WTC11 (cell line): ENCODE measurements around the gene NECAB2. TPM values are rescaled to one million over a fixed set of nuclear protein-coding genes. Genes with fewer than 3 reads are reported as not detected.

Source experiments
- ATAC-seq: fragments of 200-7000 bp; cut with Tn5 transposase; 2 replicates; pipeline ENCODE4 v1.10.0; 2021; ENCODE audit warnings: mild to moderate bottlenecking, moderate library complexity
- CTCF ChIA-PET: fragments of 300-600 bp; sonication (Branson Sonifier 250); formaldehyde crosslinking; loops from one replicate; lab custom pipeline; 2021; ENCODE audit warnings: antibody characterized with exemption; lab: Charles Lee
- POLR2A ChIA-PET: fragments of 350-600 bp; sonication (Branson Sonifier 250); formaldehyde crosslinking; loops from one replicate; lab custom pipeline; 2021; ENCODE audit warnings: antibody characterized with exemption; lab: Charles Lee
- DNase-seq: peaks from one replicate; pipeline ENCODE4 v3.0.0; 2021; ENCODE audit warnings: low spot score
- H3K27ac Mint-ChIP-seq: 2 replicates; pipeline ENCODE4 v1.8.0; 2021; ENCODE audit warnings: mixed read lengths
- H3K27me3 Mint-ChIP-seq: 2 replicates; pipeline ENCODE4 v1.8.0; 2021; ENCODE audit warnings: low read depth, mild to moderate bottlenecking, moderate library complexity, mixed read lengths
- H3K36me3 Mint-ChIP-seq: 2 replicates; pipeline ENCODE4 v1.8.0; 2021; ENCODE audit warnings: mixed read lengths
- H3K4me1 Mint-ChIP-seq: 2 replicates; pipeline ENCODE4 v1.8.0; 2022; ENCODE audit warnings: mixed read lengths
- H3K4me3 Mint-ChIP-seq: 2 replicates; pipeline ENCODE4 v1.8.0; 2021; ENCODE audit warnings: mild to moderate bottlenecking, moderate library complexity, mixed read lengths
- H3K9me3 Mint-ChIP-seq: 2 replicates; pipeline ENCODE4 v1.8.0; 2021; ENCODE audit warnings: mixed read lengths
- ELF4 ChIP-seq: sonication (generic); formaldehyde crosslinking; IDR thresholded peaks from 2 replicates; pipeline ENCODE4 v1.8.1; 2022; ENCODE audit warnings: low read depth, mild to moderate bottlenecking, moderate library complexity, missing genetic modification reagents
- ESRRA ChIP-seq: sonication (generic); formaldehyde crosslinking; IDR thresholded peaks from 2 replicates; pipeline ENCODE4 v1.8.1; 2022; ENCODE audit warnings: mild to moderate bottlenecking, missing genetic modification reagents, borderline replicate concordance
- FOXP1 ChIP-seq: sonication (generic); formaldehyde crosslinking; IDR thresholded peaks from 2 replicates; pipeline ENCODE4 v1.8.0; 2022; ENCODE audit warnings: missing genetic modification reagents, mild to moderate bottlenecking, moderate library complexity, borderline replicate concordance
- NR3C1 ChIP-seq: sonication (generic); formaldehyde crosslinking; conservative IDR thresholded peaks from 2 replicates; pipeline ENCODE4 v1.8.1; 2023; ENCODE audit warnings: low read depth, mild to moderate bottlenecking, missing genetic modification reagents
- RORB ChIP-seq: fragments of 250-450 bp; sonication (Bioruptor Pico); IDR thresholded peaks from 2 replicates; pipeline ENCODE4 v1.9.0; 2021; ENCODE audit warnings: mild to moderate bottlenecking
- SMAD3 ChIP-seq: sonication (generic); formaldehyde crosslinking; IDR thresholded peaks from 2 replicates; pipeline ENCODE4 v1.8.0; 2022; ENCODE audit warnings: missing genetic modification reagents, mild to moderate bottlenecking, borderline replicate concordance
- SMAD4 ChIP-seq: sonication (generic); formaldehyde crosslinking; IDR thresholded peaks from 2 replicates; pipeline ENCODE4 v1.8.0; 2022; ENCODE audit warnings: mild to moderate bottlenecking, missing genetic modification reagents
- TEAD1 ChIP-seq: sonication (generic); formaldehyde crosslinking; IDR thresholded peaks from 2 replicates; pipeline ENCODE4 v1.8.0; 2022; ENCODE audit warnings: mild to moderate bottlenecking, missing genetic modification reagents
- ZNF138 ChIP-seq: sonication (generic); formaldehyde crosslinking; conservative IDR thresholded peaks from 2 replicates; pipeline ENCODE4 v1.8.1; 2022; ENCODE audit warnings: mild to moderate bottlenecking, moderate library complexity, missing genetic modification reagents
- ZNF317 ChIP-seq: sonication (generic); formaldehyde crosslinking; IDR thresholded peaks from 2 replicates; pipeline ENCODE4 v1.8.1; 2023; ENCODE audit warnings: low read depth, mild to moderate bottlenecking, moderate library complexity, missing genetic modification reagents, borderline replicate concordance
- total RNA-seq: library from RNA; stranded (reverse); gene quantifications from 3 replicates; pipeline ENCODE4 v1.2.3, GENCODE V29; 2021
- TF ChIP-seq, protein P1 (sequence below): sonication (generic); formaldehyde crosslinking; IDR thresholded peaks from 2 replicates; pipeline ENCODE4 v1.8.1; 2023; ENCODE audit warnings: mild to moderate bottlenecking, moderate library complexity, missing genetic modification reagents
- TF ChIP-seq, protein P2 (sequence below): sonication (generic); formaldehyde crosslinking; IDR thresholded peaks from 2 replicates; pipeline ENCODE4 v1.8.0; 2022; ENCODE audit warnings: mild to moderate bottlenecking, missing genetic modification reagents
- TF ChIP-seq, protein P3 (sequence below): sonication (generic); formaldehyde crosslinking; IDR thresholded peaks from 2 replicates; pipeline ENCODE4 v1.8.1; 2023; ENCODE audit warnings: mild to moderate bottlenecking, missing genetic modification reagents, borderline replicate concordance
- TF ChIP-seq, protein P4 (sequence below): fragments of 200-600 bp; IDR thresholded peaks from 2 replicates; pipeline ENCODE4 v1.8.0; 2022; ENCODE audit warnings: antibody characterized with exemption

NECAB2 gene
- total RNA-seq, 1 experiment from 2014 or later = 2.9 TPM

DNA sequence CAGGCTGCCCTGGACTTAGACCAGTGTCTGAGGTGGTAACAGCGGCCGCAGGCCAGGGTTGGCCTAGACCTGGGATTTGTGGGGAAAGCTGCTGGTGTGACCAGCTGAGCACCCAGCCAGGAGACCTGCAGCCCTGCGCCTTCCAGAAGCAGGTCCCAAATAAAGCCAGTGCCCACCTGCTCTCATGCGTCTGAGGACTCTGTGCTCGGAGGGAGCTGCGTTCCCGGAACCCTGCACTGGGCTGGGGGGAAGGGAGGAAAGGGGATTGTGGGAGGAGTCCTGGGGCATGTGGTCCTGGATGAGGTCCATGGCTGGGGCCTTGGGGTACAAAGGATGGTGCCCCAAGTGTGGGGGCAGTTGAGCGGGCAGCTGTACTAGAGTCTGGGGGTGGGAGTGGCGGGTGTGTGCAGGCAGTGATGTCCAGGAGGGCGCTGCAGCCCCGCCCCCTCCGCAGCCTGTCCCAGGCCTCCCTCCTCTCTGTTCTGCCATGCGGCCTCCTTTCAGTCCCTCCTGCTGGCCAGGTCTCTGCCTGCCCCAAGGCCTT, 1.8 kb upstream of the NECAB2 start (continued):
- TF ChIP-seq, protein P1, sequence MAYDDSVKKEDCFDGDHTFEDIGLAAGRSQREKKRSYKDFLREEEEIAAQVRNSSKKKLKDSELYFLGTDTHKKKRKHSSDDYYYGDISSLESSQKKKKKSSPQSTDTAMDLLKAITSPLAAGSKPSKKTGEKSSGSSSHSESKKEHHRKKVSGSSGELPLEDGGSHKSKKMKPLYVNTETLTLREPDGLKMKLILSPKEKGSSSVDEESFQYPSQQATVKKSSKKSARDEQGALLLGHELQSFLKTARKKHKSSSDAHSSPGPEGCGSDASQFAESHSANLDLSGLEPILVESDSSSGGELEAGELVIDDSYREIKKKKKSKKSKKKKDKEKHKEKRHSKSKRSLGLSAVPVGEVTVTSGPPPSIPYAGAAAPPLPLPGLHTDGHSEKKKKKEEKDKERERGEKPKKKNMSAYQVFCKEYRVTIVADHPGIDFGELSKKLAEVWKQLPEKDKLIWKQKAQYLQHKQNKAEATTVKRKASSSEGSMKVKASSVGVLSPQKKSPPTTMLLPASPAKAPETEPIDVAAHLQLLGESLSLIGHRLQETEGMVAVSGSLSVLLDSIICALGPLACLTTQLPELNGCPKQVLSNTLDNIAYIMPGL = no peak

DNA sequence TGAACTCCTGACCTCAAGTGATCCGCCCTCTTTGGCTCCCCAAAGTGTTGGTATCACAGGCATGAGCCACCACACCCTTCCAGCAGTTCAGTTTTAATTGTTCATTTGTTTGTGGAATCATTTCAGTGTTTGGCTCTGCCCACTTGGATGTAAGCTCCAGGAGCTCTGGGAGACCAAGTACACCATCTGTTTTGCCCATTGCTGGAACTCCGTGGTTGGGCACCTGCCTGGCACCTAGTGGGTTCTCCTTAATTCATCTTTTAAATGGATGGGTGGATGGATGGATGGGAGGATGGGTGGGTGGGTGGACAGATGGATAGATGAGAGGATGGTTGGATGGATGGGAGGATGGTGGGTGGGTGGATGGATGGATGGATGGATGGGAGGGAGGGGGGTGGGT, 953 bp upstream of the NECAB2 start:
- Mint-ChIP-seq H3K4me3 (no peak overlapping the region), H3K9me3 (no peaks in the 10 kb centered on the region), H3K4me1 (peaks cover 7% of the 10 kb centered on the region), H3K36me3 (no peaks in the 10 kb centered on the region), H3K27me3 (peaks cover 12% of the 10 kb centered on the region), H3K27ac (no peak overlapping the region)
- DNase-seq = no peak
- CTCF ChIA-PET = interaction anchor here (1.4 to 2.4 kb wide), 3 partner anchors 10 to 79 kb away, joined by 4 to 14 read pairs (median 4); no protein-coding TSS in a partner anchor
- no peak for ATAC-seq
- POLR2A ChIA-PET = no interaction called here
- TF ChIP-seq NR3C1 = no peak

DNA sequence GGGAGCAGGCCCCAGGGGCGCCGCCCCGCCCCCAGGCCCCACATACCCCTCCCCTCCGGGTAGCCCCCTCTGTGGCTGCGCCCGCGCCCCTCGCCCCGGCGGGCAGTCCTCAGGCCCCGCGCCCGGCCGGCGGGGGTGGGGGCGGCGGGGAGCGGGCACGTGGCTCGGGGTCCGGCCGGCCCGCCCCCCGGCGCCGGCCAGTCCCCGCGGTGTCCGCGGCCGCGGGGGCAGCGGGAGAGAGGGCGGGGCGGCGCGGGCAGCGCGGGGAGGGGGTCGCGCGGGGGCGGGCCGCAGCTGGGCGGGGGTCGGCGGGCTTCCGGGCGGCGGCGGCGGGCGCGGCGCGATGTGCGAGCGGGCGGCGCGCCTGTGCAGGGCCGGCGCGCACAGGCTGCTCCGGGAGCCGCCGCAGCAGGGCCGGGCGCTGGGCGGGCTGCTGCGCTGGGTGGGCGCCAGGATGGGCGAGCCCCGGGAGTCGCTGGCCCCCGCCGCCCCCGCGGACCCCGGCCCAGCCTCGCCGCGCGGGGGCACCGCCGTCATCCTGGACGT, 335 bp downstream of the NECAB2 start:
- ATAC-seq = peak; percentile 35
- H3K4me3 Mint-ChIP-seq = peak overlapping the region; percentile 65; the same call in 1 of the 2 replicates
- DNase-seq = no peak
- peaks cover 12% of the 10 kb centered on the region for H3K27me3 Mint-ChIP-seq
- ChIA-PET CTCF (interaction anchor here (1.6 to 2.1 kb wide), 2 partner anchors 28 to 98 kb away, joined by 4 to 9 read pairs; no protein-coding TSS in a partner anchor), POLR2A (no interaction called here)
- no peaks in the 10 kb centered on the region for H3K36me3 Mint-ChIP-seq
- no peak for TF ChIP-seq RORB (CRISPR knock-in tag)
- TF ChIP-seq ELF4 (CRISPR knock-in tag) = no peak
- no peak for TF ChIP-seq SMAD3 (CRISPR knock-in tag)
- TF ChIP-seq SMAD4 = no peak
- no peak for TF ChIP-seq ESRRA (CRISPR knock-in tag)
- no peak for TF ChIP-seq ZNF317 (CRISPR knock-in tag)
- TF ChIP-seq, protein P2, sequence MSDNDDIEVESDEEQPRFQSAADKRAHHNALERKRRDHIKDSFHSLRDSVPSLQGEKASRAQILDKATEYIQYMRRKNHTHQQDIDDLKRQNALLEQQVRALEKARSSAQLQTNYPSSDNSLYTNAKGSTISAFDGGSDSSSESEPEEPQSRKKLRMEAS (CRISPR knock-in tag) = no peak
- TF ChIP-seq FOXP1 (CRISPR knock-in tag) = no peak
- TF ChIP-seq, protein P3, sequence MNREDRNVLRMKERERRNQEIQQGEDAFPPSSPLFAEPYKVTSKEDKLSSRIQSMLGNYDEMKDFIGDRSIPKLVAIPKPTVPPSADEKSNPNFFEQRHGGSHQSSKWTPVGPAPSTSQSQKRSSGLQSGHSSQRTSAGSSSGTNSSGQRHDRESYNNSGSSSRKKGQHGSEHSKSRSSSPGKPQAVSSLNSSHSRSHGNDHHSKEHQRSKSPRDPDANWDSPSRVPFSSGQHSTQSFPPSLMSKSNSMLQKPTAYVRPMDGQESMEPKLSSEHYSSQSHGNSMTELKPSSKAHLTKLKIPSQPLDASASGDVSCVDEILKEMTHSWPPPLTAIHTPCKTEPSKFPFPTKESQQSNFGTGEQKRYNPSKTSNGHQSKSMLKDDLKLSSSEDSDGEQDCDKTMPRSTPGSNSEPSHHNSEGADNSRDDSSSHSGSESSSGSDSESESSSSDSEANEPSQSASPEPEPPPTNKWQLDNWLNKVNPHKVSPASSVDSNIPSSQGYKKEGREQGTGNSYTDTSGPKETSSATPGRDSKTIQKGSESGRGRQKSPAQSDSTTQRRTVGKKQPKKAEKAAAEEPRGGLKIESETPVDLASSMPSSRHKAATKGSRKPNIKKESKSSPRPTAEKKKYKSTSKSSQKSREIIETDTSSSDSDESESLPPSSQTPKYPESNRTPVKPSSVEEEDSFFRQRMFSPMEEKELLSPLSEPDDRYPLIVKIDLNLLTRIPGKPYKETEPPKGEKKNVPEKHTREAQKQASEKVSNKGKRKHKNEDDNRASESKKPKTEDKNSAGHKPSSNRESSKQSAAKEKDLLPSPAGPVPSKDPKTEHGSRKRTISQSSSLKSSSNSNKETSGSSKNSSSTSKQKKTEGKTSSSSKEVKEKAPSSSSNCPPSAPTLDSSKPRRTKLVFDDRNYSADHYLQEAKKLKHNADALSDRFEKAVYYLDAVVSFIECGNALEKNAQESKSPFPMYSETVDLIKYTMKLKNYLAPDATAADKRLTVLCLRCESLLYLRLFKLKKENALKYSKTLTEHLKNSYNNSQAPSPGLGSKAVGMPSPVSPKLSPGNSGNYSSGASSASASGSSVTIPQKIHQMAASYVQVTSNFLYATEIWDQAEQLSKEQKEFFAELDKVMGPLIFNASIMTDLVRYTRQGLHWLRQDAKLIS (CRISPR knock-in tag) = no peak
- TF ChIP-seq ZNF138 = no peak
- no peak for TF ChIP-seq TEAD1
- TF ChIP-seq, protein P4, sequence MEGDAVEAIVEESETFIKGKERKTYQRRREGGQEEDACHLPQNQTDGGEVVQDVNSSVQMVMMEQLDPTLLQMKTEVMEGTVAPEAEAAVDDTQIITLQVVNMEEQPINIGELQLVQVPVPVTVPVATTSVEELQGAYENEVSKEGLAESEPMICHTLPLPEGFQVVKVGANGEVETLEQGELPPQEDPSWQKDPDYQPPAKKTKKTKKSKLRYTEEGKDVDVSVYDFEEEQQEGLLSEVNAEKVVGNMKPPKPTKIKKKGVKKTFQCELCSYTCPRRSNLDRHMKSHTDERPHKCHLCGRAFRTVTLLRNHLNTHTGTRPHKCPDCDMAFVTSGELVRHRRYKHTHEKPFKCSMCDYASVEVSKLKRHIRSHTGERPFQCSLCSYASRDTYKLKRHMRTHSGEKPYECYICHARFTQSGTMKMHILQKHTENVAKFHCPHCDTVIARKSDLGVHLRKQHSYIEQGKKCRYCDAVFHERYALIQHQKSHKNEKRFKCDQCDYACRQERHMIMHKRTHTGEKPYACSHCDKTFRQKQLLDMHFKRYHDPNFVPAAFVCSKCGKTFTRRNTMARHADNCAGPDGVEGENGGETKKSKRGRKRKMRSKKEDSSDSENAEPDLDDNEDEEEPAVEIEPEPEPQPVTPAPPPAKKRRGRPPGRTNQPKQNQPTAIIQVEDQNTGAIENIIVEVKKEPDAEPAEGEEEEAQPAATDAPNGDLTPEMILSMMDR = no peak
- H3K27ac Mint-ChIP-seq = no peak overlapping the region
- no peaks in the 10 kb centered on the region for H3K9me3 Mint-ChIP-seq
- H3K4me1 Mint-ChIP-seq = peaks cover 7% of the 10 kb centered on the region
